Forelimb muscle (tissue), 1 donor: ENCODE measurements around the gene SUCLG2. TPM values are rescaled to one million over a fixed set of nuclear protein-coding genes. Genes with fewer than 3 reads are reported as not detected.

Experiments used
- DNase-seq: peaks from one replicate; pipeline ENCODE4 v3.0.0-alpha.2; 2013; ENCODE audit warnings: low read depth
- polyA plus RNA-seq: library from polyadenylated mRNA; unstranded; fragments of 120-200 nt; gene quantifications from one replicate; pipeline ENCODE4 v1.2.1, GENCODE V29; 2013; ENCODE audit not compliant: insufficient read length

The SUCLG2 gene, protein sequence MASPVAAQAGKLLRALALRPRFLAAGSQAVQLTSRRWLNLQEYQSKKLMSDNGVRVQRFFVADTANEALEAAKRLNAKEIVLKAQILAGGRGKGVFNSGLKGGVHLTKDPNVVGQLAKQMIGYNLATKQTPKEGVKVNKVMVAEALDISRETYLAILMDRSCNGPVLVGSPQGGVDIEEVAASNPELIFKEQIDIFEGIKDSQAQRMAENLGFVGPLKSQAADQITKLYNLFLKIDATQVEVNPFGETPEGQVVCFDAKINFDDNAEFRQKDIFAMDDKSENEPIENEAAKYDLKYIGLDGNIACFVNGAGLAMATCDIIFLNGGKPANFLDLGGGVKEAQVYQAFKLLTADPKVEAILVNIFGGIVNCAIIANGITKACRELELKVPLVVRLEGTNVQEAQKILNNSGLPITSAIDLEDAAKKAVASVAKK
- 31.6 TPM for polyA plus RNA-seq

DNA sequence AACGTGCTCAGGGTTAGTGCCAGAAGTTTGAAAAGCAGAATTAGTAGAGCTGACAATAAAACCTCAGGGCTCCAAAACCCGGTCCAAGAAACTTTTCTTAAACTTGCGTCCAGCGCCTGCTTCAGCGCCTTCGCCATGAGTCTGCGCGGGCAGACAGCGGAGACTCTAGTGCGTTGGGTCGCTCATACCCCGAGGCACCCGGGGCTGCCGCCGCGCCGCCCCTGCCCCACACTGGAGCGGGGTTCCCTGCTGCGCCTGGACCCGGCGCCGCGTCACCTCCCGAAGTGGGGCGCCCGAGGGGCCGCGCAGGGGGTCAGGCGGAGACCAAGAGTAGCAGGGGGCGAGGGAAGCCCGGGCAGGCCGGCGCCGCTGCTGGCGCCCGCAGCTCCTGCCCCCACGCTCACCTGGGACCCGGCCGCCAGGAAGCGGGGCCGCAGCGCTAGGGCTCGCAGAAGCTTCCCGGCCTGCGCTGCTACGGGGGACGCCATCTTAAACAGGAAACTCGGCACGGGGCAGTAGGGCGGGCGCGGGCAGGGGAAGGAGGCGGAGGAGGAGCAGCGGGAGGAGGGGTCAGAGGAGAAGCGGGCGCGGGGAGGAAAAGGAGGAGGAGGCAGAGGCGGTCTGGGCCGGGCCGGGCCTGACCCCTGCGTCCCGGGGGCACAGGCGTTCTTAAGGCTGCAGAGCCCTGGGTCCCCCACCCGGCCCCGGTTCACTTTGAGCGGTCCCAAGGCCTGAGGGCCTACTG is at the start of gene SUCLG2:
TSS of gene SUCLG2 (minus strand) at position 514 of the 745 bp plus-strand sequence. CDS start at position 488, 26 bp downstream.
- DNase-seq = peak; percentile 35

DNA sequence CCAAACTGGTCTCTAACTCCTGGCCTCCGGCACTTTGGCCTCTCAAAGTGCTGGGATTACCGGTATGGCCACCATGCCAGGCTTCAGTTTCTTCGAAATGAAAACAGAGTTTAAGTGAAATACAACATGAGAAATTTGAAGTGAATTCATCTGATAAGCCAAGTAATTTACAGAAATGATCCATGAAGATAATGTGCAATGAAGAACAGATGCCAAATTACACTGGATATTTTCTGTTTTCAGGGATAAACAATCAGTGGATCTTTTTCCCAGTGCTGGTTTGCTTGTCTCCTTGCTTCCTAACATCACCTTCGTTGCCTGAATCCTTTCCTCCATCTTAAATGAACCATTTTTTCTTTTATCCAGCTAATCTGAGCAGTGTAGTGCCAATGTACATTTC is 46.2 kb upstream of the SUCLG2 start:
- no peak for DNase-seq

- no peak for DNase-seq
Observed at GRCh38 chr3:67699882-67700281, 45.5 kb upstream of the SUCLG2 start.

DNA sequence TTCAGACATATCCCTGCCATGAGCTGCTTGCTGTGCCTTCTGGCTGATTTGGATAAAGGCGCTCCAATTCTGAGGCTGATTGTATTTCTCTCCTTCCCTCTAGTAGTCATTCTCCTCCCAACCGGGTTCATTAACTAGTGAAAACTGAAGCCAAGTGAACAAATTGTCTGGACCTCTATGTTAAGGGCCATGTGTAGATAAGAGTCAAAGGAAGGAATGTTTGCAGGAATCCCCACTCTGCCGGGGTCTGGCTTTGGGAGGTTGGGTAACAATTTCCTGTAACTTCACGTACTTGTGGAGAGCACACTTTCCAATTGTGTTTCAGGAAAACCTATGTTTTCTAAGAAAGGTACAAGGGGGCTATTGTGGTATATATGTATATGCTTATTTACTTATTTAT is 38.2 kb upstream of the SUCLG2 start:
- DNase-seq = no peak

- DNase-seq = no peak
Observed at GRCh38 chr3:67691926-67692325, 37.5 kb upstream of the SUCLG2 start.

DNA sequence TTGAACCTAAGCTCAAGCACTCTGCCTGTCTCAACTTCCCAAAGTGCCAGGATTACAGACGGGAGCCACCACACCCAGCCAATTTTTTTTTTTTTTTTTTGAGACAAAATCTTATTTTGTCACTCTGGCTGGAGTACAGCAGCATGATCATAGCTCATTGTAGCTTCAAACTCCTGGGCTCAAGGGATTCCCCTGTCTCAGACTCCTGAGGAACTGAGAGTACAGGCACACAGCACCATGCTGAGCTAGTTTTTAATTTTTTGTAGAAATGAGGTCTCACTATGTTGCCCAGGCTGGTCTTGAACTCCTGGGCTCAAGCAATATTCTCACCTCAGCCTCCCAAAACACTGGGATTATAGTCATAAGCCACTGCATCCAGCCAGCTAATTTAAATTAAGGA is 36.8 kb upstream of the SUCLG2 start:
- DNase-seq = no peak

DNA sequence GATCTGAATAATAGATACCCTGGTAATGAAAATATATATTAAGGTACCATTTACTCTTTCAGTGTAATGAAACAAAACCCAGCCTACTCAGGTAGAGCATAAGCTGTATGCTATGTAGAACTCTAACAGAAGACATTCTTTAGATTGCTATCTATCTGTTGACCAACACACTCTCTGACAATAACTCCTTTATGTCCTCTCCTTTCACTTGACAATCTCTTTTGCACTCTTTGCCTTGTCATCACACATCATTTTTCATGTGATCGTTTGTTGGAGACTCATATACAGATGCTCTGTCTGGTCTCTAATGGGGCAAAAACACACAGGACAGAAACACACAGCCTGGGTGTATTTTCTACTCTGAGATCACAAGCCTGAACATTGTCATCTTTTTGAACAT is 35.4 kb upstream of the SUCLG2 start:
- no peak for DNase-seq

DNA sequence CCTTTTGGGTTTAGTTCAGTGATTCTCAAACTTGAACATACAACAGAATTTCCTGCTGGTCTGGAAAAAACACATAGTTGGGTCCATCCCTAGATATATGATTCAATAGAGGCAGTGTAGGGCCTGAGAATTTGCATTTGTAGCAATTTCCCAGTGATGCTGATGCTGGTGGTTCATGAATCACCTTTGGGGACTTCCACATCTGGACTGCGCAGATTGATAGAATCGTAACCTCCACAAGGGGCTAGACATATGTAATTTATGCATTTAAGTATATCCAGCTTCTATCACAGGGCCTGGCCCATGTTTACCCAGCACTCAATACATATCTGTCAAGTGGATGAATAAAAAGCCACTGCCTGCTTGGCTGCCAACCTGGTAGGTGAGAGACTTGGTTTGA is 33.8 kb upstream of the SUCLG2 start:
- no peak for DNase-seq

- DNase-seq = no peak
Observed at GRCh38 chr3:67686069-67686468, 31.7 kb upstream of the SUCLG2 start.

GRCh38 chr3:67685499-67685898 is 31.1 kb upstream of the SUCLG2 start:
- DNase-seq = no peak

GRCh38 chr3:67684211-67684610 is 29.8 kb upstream of the SUCLG2 start:
- DNase-seq = no peak

GRCh38 chr3:67683522-67683921 is 29.1 kb upstream of the SUCLG2 start:
- DNase-seq = no peak

GRCh38 chr3:67678665-67679064 is 24.3 kb upstream of the SUCLG2 start:
- DNase-seq = no peak

DNA sequence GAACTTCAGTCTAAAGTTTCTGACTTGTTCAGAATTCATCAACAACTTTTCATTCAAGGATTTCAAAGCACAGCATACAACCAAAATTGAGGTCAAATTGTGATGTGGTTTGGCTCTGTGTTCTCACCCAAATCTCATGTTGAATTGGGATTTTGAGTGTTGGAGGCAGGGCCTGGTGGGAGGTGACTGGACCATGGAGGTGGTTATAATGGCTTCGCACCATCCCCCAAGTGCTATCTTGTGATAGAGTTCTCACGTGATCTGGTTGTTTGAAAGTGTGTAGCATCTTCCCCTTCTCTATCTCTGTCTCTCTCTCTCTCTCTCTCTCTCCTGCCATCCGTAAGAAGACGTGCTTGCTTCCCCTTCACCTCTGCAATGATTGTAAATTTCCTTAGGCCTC is 19.6 kb upstream of the SUCLG2 start:
- no peak for DNase-seq

GRCh38 chr3:67662733-67663132 is 8.3 kb upstream of the SUCLG2 start:
- no peak for DNase-seq

DNA sequence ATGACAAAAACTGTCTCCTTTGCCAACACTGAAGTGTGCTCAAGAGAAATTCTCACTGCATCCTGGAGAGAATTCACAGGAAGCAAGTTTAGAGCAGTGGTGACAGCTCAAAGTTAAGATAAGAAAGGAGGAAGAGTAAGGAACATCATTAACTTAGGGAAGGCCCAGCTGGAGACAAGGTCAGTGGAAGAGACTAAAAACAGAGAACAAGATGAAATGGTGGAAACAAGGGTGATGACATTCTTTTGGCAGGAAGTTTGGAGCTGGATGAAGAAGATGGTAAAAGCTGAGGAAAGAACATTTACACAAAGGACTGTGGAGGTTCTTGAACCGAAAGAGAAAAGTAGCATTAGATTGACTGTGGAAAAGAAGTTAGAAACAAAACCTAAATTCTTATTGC is 6.7 kb upstream of the SUCLG2 start:
- peak; percentile 35 for DNase-seq

DNA sequence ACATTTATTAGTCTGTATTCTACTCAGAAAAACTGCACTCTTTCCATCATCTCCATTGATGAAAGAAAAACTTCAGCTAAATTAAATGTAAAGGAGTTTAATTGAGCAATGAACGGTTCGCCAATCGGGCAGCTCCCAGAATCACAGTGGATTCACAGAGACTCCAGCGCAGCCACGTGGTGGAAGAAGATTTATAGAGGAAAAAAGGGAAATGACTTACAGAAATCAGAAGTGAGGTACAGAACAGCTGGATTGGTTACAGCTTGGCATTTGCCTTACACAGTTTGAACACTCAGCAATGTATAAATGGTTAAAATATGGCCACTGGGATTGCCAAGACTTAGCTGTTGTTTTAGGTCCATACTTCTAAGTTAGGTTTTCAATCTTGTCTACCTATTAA is 2.8 kb upstream of the SUCLG2 start:
- no peak for DNase-seq

DNA sequence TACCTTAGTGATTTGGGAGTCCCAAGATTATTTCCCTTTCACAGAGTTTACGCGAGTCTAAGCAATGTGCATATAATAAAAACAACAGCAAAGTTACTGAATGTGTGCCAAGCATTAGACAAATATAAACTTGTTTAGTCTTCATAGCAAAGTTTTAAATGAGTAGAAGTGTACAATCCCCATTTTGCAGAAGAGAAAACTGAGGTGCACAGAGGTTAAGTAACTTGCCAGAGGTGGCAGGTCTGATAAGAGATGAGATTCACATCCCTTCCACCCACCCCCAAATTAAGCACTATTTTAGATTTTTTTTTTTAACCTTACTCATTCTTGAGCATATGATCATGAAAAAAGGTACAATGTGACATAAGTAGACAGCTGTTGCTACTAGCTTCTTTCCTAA is 2.2 kb upstream of the SUCLG2 start:
- DNase-seq = no peak

GRCh38 chr3:67655364-67656121 is 1.1 kb upstream of the SUCLG2 start:
- DNase-seq = no peak

DNA sequence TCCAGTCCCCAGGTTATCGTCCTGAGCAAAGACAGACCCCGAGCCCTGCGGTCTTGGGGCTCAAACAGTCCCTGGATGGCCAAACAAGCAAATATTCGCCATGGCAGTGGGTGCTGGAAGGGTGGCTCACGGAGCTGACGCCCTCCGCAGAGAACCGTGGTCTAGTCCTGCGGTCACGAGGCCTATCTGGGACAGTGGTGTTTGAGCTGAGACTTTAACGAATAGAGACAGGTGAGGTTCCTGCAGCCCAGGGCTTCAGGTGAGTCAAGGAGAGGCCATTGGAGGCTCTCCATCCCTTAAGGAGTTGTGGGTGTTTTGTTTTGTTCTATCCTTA is 399 bp upstream of the SUCLG2 start:
- DNase-seq = no peak

GRCh38 chr3:67653425-67654098 is 850 bp downstream of the SUCLG2 start:
- DNase-seq = peak; percentile 25

DNA sequence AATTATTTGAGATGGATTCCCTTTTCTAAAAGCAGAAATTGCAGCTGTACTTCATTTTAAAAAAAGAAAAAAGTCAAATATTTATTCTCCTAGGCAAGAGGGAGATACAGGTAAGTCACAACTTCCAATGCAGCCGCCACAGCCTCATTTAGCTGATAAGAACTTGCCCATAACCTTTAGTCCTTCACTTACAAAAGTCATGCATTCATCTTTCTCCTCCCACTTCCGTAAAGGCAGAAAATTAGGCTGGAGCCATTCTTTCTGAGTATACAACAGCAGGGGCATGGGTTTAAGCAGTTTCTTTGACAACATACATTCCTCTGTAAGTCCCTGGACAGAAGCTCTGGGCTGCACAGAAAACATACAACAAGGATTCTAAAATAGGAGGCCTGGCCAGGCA is 4.3 kb downstream of the SUCLG2 start:
- DNase-seq = no peak
